Activated T-cell treated with anti-CD3 and anti-CD28 coated beads, Interleukin-2, amount 50 U/mL, for 1 hour (primary cell): Measurements from ENCODE around the gene GNA12.
"Not testable (repeated sequence)": the region's sequence is repeated elsewhere in the genome, so short reads cannot be mapped to it uniquely, and the experiment has no call there.

ENCODE experiments used
- DNase-seq: peaks from one replicate; pipeline ENCODE4 v3.0.0-alpha.2; 2020

GNA12 gene

DNA sequence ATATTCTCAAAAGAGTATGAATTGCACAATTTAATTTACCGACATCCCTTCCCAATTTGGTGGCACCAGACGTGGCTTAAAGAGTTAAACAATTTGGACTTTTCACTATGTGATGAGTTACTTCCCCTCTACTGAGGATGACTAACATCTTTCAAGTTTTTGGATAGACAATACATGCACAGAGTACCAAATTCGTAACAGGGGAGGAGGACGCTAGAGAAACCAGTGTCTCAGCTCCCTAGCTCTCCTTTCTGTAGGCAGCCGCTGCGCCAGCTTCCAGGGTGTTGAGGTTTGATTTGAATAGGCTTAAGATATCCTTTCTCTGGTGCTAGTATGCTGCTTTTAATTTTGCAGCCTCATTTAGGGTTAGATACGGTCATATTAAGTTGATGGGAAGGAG is 69.2 kb downstream of the GNA12 start:
- DNase-seq: no peak

- no peak for DNase-seq
These were observed 69.8 kb downstream of the GNA12 start for GRCh38 chr7:2774280-2774679.

- DNase-seq: no peak
These were observed 70.5 kb downstream of the GNA12 start for GRCh38 chr7:2773608-2774007.

DNA sequence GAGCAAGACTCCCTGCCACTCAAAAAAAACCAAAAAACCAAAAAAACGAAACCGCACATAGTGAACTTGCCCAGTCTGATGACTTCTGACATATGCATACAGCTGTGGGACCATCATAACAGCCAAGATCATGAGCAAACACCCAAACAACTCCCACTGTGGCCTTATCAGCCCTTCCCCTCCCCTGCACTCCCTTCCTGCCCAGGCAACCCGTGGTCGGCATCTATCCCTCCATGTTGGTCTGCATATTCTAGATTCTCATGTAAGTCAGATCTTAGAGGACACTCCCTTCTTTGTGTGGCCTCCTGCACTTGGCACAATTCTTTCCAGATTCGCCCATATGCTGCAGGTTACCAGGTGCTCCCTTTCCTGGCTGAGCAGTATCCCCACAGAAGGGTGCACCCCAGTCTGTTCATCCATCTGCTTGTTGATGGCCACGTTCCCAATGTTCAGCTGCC is 72.8 kb downstream of the GNA12 start:
- DNase-seq: no peak

GRCh38 chr7:2764621-2765020 is 79.5 kb downstream of the GNA12 start:
- DNase-seq: no peak

DNA sequence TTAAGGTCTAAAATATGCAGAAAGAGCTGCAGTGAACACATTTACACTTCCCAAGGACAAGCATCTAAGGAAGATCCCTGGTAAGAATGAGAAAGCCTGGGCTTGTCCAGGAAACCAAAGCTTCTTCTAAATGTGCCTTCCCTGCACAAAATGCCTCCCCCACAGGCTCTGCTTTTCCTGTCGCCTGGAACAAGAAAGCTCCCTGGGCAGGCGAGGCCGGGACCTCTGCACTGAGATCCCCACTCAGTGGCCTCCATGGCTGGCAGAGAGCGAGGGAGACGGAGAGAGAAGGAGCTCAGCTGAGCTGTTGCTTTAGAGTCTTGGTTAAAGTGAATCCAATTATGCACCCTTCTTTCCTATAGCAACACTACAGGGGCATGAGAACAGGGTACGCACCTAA is 80.5 kb downstream of the GNA12 start:
- no peak for DNase-seq

DNA sequence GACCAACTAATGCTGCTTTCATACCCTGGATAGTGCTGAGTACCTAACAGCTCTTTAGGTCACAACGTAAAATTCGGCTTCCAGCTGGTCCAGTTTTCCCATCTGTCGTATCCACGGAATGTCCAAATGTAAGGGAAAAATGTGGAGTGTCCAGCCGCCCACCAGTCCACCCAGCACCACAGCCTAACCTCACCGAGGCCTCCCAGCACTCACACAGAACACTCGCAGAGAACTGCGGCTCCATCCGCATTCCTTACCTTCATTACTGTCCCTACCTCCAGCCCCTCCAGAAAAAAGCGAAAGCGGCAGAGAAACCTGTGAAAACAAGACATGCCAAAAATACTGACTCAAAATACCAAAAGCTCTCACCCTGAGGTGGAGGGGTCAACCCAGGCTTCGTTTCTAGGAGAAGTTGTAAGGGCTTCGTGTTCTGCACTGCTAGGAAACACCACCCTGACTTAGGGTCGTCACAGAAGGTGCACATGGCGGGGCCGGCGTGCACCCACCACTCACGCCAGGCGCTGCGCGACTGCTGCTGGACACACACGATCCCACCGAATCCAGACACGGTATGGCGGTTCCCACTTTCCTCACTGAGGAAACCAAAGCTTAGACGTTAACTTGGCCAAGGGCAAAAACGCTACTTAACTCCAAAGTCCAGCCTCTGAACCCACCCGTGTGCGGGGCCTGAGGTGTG is 82.2 kb downstream of the GNA12 start:
- DNase-seq: no peak

DNA sequence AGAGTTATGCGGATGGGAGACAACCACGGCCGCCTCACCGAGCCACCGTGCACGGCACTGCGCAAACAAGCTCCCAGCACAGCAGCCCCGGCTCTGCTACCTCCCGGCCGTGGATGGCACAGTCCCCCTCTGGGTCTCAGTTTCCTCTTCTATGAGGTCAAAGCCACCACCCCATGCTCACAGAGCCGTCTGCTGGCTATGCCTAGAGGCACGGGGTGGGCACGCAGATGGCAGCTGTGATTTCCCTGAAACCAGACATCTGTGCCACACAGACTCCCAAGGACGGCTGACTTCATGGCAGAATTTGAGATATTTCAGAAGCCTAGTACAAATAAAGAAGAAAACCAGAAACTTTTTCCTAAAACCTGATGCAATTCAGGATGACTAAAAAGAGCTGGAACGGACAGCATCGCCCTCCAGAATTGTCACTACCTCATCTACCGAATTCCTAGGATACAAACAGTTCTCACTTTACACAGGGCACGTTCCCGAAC is 82.9 kb downstream of the GNA12 start:
- DNase-seq: no peak

- DNase-seq: no peak
These were observed 83.8 kb downstream of the GNA12 start for GRCh38 chr7:2760098-2760889.

GRCh38 chr7:2759736-2760097 is 84.4 kb downstream of the GNA12 start:
- DNase-seq: no peak

DNA sequence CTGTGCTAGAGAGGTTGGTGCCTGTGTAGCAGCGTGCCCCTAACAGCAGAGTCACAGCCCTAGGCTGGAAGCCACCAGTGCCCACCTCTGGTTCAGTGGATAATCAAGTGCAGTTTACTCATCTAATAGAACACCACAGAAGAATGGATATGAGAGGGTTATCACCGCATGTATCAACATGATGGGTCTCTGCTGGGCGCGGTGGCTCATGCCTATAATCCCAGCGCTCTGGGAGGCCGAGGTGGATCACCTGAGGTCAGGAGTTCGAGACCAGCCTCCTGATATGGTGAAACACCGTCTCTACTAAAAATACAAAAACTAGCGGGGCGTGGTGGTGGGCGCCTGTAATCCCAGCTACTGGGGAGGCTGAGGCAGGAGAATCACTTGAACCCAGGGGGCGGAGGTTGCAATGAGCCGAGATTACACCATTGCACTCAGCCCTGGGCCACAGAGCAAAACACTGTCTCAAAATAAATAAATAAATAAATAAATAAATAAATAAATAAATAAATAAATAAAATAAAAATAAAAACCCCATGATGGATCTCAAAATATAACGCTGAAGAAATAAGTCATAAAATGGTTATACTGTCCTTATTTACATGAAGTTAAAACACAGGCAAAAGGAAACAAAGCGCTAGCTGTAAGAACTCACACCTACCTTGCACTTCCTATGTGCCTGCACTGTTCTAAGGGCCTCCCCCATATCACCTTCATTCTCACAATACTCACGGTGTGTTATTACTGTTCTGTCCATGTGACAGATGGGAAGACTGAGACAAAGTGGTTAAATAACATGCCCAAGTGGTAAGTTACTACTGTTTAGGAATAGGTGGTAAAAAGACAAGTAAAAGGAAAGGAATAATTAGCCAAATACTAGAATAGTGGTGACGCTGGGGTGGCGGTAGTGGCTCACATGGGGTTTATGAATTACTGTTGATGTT is 85.2 kb downstream of the GNA12 start:
- no peak for DNase-seq

DNA sequence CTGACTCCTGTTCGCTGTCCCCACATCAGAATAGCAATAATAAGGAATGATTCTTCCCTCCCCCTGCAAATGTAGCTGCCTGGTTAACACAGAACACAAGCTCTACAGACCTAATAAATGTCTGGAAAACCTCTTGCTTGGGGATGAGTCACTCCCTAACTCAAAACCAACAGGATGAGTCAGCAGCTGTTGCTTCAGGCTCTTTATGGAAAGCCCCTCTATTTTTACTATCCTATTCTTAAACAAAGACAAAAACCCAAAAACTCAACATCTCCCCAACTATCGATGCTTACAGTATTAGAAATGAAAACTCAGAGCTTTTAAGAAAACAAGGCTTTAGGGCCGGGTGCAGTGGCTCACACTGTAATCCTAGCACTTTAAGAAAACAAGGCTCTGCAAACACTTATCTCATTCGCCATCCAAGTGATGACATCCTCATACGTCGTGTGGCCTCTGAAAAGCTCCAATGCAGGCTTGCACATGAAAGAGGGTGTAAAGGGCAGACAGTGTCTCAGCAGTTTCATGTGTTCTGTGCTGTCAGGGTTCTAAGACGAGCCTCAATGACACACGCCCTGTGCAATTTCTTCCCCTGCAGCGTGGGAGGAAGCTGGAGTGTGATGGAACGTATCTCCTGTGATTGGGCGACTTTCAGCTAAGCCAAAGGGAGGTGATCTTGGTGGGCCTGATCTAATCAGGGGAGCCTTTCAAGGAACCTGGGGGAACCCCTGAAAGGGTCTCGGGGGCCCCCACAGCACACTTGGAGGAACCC is 86.0 kb downstream of the GNA12 start:
- no peak for DNase-seq

GRCh38 chr7:2757361-2757903 is 86.7 kb downstream of the GNA12 start:
- DNase-seq: no peak

GRCh38 chr7:2755531-2755930 is 88.6 kb downstream of the GNA12 start:
- no peak for DNase-seq

- no peak for DNase-seq
These were observed 89.2 kb downstream of the GNA12 start for GRCh38 chr7:2754912-2755311.

DNA sequence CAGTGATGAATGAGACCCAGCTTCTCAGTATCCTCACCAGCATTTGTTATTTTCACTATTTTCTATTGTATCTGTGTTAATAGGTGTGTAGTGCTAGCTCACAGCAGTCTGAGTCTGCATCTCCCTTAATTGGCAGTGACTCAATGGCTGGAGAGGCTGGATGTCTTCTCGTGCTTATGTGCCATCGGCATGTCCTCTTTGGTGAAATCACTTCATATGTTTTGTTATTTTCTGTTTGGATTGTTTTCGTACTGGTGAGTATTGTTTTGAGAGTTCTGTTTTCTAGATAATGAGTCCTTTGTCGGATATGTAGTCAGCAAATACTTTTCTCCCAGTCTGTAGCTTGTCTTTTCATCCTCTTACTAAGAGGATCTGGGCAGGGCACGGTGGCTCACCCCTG is 90.0 kb downstream of the GNA12 start:
- DNase-seq: no peak

DNA sequence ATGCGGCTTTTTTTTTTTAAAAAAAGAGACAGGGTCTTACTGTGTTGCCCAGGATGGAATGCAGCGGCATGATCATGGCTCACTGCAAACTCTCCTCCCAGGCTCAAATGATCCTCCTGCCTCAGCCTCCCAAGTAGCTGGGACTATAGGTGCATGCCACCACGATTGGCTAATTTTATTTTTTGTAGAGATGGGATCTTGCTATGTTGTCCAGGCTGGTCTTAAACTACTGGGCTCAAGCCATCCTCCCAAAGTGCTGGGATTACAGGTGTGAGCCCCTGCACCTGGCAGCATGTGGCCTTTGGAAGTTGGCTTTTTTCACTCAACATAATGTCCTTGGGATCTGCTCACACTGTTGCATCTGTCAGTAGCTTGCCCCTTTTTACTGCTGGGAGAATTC is 91.0 kb downstream of the GNA12 start:
- no peak for DNase-seq

DNA sequence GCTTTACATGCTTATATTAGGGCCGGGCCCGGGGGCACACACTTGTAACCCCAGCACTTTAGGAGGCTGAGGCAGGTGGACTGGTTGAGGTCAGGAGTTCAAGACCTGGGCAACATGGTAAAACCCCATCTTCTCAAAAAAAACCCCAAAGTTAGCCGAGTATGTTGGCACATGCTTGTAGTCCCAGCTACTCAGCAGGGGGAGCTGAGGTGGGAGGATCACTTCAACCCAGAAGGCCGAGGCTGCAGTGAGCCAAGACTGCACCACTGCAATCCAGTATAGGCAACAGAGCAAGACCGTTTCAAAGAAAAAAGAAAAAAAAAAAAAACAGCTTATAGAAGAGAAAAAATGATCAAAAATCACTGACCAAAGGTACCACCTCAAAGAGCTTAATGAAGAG is 93.0 kb downstream of the GNA12 start:
- DNase-seq: no peak

- DNase-seq: no peak
These were observed 94.1 kb downstream of the GNA12 start for GRCh38 chr7:2750004-2750407.

DNA sequence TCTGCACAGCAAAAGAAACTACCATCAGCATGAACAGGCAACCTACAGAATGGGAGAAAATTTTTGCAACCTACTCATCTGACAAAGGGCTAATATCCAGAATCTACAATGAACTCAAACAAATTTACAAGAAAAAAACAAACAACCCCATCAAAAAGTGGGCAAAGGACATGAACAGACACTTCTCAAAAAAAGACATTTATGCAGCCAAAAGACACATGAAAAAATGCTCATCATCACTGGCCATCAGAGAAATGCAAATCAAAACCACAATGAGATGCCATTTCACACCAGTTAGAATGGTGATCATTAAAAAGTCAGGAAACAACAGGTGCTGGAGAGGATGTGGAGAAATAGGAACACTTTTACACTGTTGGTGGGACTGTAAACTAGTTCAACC is 95.4 kb downstream of the GNA12 start:
- not testable (repeated sequence) for DNase-seq

- DNase-seq: not testable (repeated sequence)
These were observed 100.5 kb downstream of the GNA12 start for GRCh38 chr7:2743523-2744185.
